Measurements from ENCODE around the gene TMEM248.

The TMEM248 gene

DNA sequence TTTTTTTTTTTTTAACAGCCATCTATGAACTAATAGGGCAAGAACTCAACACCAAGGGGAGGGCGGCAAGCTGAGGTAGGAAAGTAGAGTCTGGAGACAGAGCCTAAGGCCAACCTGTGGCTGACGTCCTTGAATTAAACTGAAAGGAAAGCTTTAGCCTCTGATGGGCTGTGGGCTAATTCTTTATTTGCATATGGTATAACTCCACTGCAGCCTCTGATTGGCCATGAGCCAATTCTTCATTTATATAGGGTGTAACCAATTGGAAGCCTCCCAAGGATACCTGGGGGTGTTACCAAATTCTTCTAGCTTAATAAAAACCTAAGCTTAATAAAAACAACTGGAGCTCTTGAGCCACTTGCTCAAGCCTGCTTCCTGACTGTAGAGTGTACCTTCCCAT lies 85.9 kb downstream of the TMEM248 start:
- no peak for DNase-seq
